Endothelial cell of umbilical vein (primary cell): ENCODE measurements around the gene TMEFF1. TPM values are rescaled to one million over a fixed set of nuclear protein-coding genes. Genes with fewer than 3 reads are reported as not detected.

Source experiments
- BruUV-seq: library from RNA; stranded (reverse); fragments of 400-500 nt; replicated peaks from 2 replicates; lab custom pipeline; 2021; lab: Mats Ljungman, UMichigan
- CTCF ChIA-PET: fragments of 300-600, 350-600 bp; sonication (Branson Sonifier 250); formaldehyde crosslinking; loops from one replicate; lab custom pipeline; 2021; ENCODE audit warnings: antibody characterized with exemption, inconsistent platforms; lab: Charles Lee
- POLR2A ChIA-PET: fragments of 300-600, 350-600 bp; sonication (Branson Sonifier 250); formaldehyde crosslinking; loops from one replicate; lab custom pipeline; 2021; ENCODE audit warnings: antibody characterized with exemption, inconsistent platforms; lab: Charles Lee
- DNase-seq: peaks from one replicate; pipeline ENCODE4 v3.0.0-alpha.2; 2011; ENCODE audit warnings: low read depth, low spot score
- FAIRE-seq: peaks from 2 replicates; lab custom pipeline; 2011; peaks lifted over from hg19 to GRCh38; lab: Jason Lieb, UNC
- H2AFZ ChIP-seq: 2 replicates; pipeline ENCODE4 v1.6.0; 2012; ENCODE audit warnings: low read depth, low read length, control low read depth, inconsistent platforms
- H3K27ac ChIP-seq: 2 replicates; pipeline ENCODE4 v1.5.1; 2011; ENCODE audit warnings: low read depth, mild to moderate bottlenecking, control low read depth, low read length, moderate library complexity; ENCODE audit not compliant: insufficient read depth
- H3K27me3 ChIP-seq, 2 experiments: 2 replicates each; pipeline versions ENCODE4 v1.6.0 to v1.6.1; 2011; ENCODE audit warnings: low read length in 2 of 2, mixed read lengths in 1 of 2; ENCODE audit not compliant: control insufficient read depth in 2 of 2, insufficient read depth in 2 of 2
- H3K36me3 ChIP-seq, 2 experiments: 2 replicates in 1 of 2; 3 replicates in 1 of 2; pipeline ENCODE4 v1.5.1; 2011; ENCODE audit warnings: low read length in 2 of 2, mild to moderate bottlenecking in 1 of 2, moderate library complexity in 1 of 2; ENCODE audit not compliant: control insufficient read depth in 2 of 2, insufficient read depth in 2 of 2; ENCODE audit errors: extremely low read depth in 1 of 2
- H3K4me1 ChIP-seq: 3 replicates; pipeline ENCODE4 v1.5.1; 2011; ENCODE audit warnings: mild to moderate bottlenecking, low read length; ENCODE audit not compliant: control insufficient read depth, insufficient read depth; ENCODE audit errors: extremely low read depth
- H3K4me2 ChIP-seq: 2 replicates; pipeline ENCODE4 v1.6.1; 2011; ENCODE audit warnings: low read length, control low read depth, mixed read lengths; ENCODE audit not compliant: insufficient read depth
- H3K4me3 ChIP-seq, 3 experiments: fragments of 200-600 bp in 1 of 3; sonication (generic), shearing (Covaris generic) in 1 of 3; replicated peaks in 1 of 3; 2 replicates each; pipeline ENCODE4 v1.5.1; 2011 to 2016; ENCODE audit warnings: control low read depth in 3 of 3, low read length in 3 of 3, mild to moderate bottlenecking in 2 of 3, inconsistent platforms in 1 of 3, low read depth in 1 of 3, moderate library complexity in 1 of 3; ENCODE audit not compliant: insufficient read depth in 1 of 3
- H3K79me2 ChIP-seq: 2 replicates; pipeline ENCODE4 v1.6.0; 2012; ENCODE audit warnings: low read length, inconsistent platforms; ENCODE audit not compliant: control insufficient read depth, insufficient read depth
- H3K9ac ChIP-seq: replicated peaks from 2 replicates; pipeline ENCODE3; 2011; ENCODE audit warnings: low read length, control low read depth; ENCODE audit not compliant: insufficient read depth; ENCODE audit errors: extremely low read depth
- H3K9me1 ChIP-seq: replicated peaks from 3 replicates; pipeline ENCODE4 v1.6.0; 2011; ENCODE audit warnings: mild to moderate bottlenecking, low read length; ENCODE audit not compliant: control insufficient read depth, insufficient read depth; ENCODE audit errors: extremely low read depth
- H3K9me3 ChIP-seq: replicated peaks from 2 replicates; pipeline ENCODE4 v1.5.1; 2012; ENCODE audit warnings: low read length, inconsistent platforms; ENCODE audit not compliant: control insufficient read depth, insufficient read depth
- H4K20me1 ChIP-seq: replicated peaks from 2 replicates; pipeline ENCODE3; 2011; ENCODE audit warnings: mild to moderate bottlenecking, low read length; ENCODE audit not compliant: control insufficient read depth, insufficient read depth; ENCODE audit errors: extremely low read depth
- CTCF ChIP-seq, 2 donors: IDR thresholded peaks; 1 replicate in 1 of 2; 2 replicates in 1 of 2; pipeline ENCODE4 v1.5.1; 2011; ENCODE audit warnings: low read length in 2 of 2, mild to moderate bottlenecking in 2 of 2, moderate library complexity in 2 of 2, control low read depth in 1 of 2, inconsistent platforms in 1 of 2, low read depth in 1 of 2; ENCODE audit not compliant: insufficient read depth in 1 of 2; ENCODE audit errors: extremely low read depth in 1 of 2
- EZH2 ChIP-seq: IDR thresholded peaks from 2 replicates; pipeline ENCODE4 v1.6.1; 2012; ENCODE audit warnings: borderline replicate concordance, low read depth, mild to moderate bottlenecking, moderate library complexity, low read length, inconsistent platforms; ENCODE audit not compliant: severe bottlenecking
- FOS ChIP-seq: IDR thresholded peaks from 2 replicates; pipeline ENCODE4 v1.6.1; 2011; ENCODE audit warnings: mild to moderate bottlenecking, low read length, moderate library complexity, borderline replicate concordance; ENCODE audit not compliant: insufficient read depth
- GATA2 ChIP-seq: IDR thresholded peaks from 2 replicates; pipeline ENCODE4 v1.7.0; 2011; ENCODE audit warnings: low read depth, mild to moderate bottlenecking, moderate library complexity, mixed read lengths, low read length; ENCODE audit not compliant: insufficient read length, insufficient read depth
- JUN ChIP-seq: IDR thresholded peaks from 2 replicates; pipeline ENCODE4 v1.6.1; 2011; ENCODE audit warnings: borderline replicate concordance, low read depth; ENCODE audit not compliant: insufficient read length, insufficient read depth
- MAX ChIP-seq: IDR thresholded peaks from 2 replicates; pipeline ENCODE4 v1.6.1; 2011; ENCODE audit not compliant: insufficient read depth, insufficient read length
- MYC ChIP-seq: IDR thresholded peaks from one replicate; pipeline ENCODE4 v1.6.1; 2011; ENCODE audit warnings: mild to moderate bottlenecking, low read depth, low read length
- POLR2A ChIP-seq: IDR thresholded peaks from 2 replicates; pipeline ENCODE4 v1.6.1; 2012; ENCODE audit warnings: low read depth, mild to moderate bottlenecking, control low read depth, low read length
- POLR2AphosphoS5 ChIP-seq: IDR thresholded peaks from 2 replicates; pipeline ENCODE4 v1.6.1; 2012; ENCODE audit warnings: low read depth, mild to moderate bottlenecking, control low read depth, low read length, moderate library complexity; ENCODE audit not compliant: insufficient read depth
- dilution Hi-C: fragments of 300-500 bp; cut with MboI; formaldehyde crosslinking; loops from one replicate; pipeline ENCODE4 v1.15.0; 2019; ENCODE audit warnings: low sequenced_read_pairs; ENCODE audit not compliant: extremely low pct_ligation_motif_present
- intact Hi-C: fragments of 100-400 bp; cut with micrococcal nuclease; formaldehyde crosslinking; loops from one replicate; pipeline ENCODE4 v1.10.0; 2022
- polyA plus RNA-seq, 4 experiments: library from polyadenylated mRNA; depleted of rRNA in 3 of 4; stranded (reverse) in 3 of 4; unstranded in 1 of 4; fragments of >200 nt; gene quantifications; 2 replicates each; pipeline versions ENCODE4 v1.2.1 to v1.2.3, GENCODE V29; 2011 to 2012; ENCODE audit warnings: missing spikeins in 1 of 4
- total RNA-seq: library from RNA; stranded (reverse); gene quantifications from 2 replicates; pipeline ENCODE4 v1.2.3, GENCODE V29; 2021

The TMEFF1 gene
- total and polyA plus RNA-seq, 2 donors (not counting 3 experiments of a cell fraction or from before 2014, with no cell fraction given), result 3.0 to 14.6 TPM

GRCh38 chr9:100602342-100602801, 129.4 kb downstream of the TMEFF1 start:
- Histone ChIP-seq H3K36me3 (no peaks in the 10 kb centered on the region), H3K9me3 (no peaks in the 10 kb centered on the region), H4K20me1 (no peaks in the 10 kb centered on the region), H3K9ac (no peak overlapping the region), H3K4me1 (peaks cover 9% of the 10 kb centered on the region), H3K27ac (no peak overlapping the region), H3K9me1 (no peaks in the 10 kb centered on the region), H3K79me2 (no peaks in the 10 kb centered on the region), H3K4me3 (no peak overlapping the region), H3K4me2 (no peak overlapping the region), H2AFZ (no peak overlapping the region), H3K27me3 (peaks cover 3 to 14% of the 10 kb centered on the region in 2 experiments)
- intact Hi-C loops (loop anchor here (1.0 to 5.0 kb wide), 5 partner anchors 110 to 930 kb away; partner anchors contain the start of genes MRPL50, RNF20 and ZNF189), dilution Hi-C loops (no loop called here)
- TF ChIP-seq JUN, result no peak
- peak; percentile 55 to 56 for TF ChIP-seq CTCF (IDR thresholded peaks at IDR 0.05; ENCODE audit: extremely low read depth in 1 of 2, insufficient read depth in 1 of 2, low read depth in 1 of 2, low read length in 2 of 2)
- POLR2A ChIA-PET, result no interaction called here
- FAIRE-seq (peak; percentile 87), DNase-seq (peak; percentile 70)
- CTCF ChIA-PET, result interaction anchor here (0.6 to 5.4 kb wide), 60 partner anchors 8 to 1442 kb away, joined by 3 to 428 read pairs (median 4); partner anchors contain the start of genes CAVIN4, MRPL50, TMEFF1 and ZNF189
- BruUV-seq, result no TSS peak

- TF ChIP-seq MYC (no peak), GATA2 (no peak), EZH2 (no peak), CTCF (IDR thresholded peaks at IDR 0.05; ENCODE audit: extremely low read depth in 1 of 2, insufficient read depth in 1 of 2, low read depth in 1 of 2, low read length in 2 of 2) (no peak), JUN (no peak), MAX (no peak), POLR2AphosphoS5 (no peak), POLR2A (no peak), FOS (no peak)
- no peaks in the 10 kb centered on the region for H3K9me1 ChIP-seq
- peaks cover 5 to 14% of the 10 kb centered on the region in 2 experiments for H3K27me3 ChIP-seq
- no peak for FAIRE-seq
- H4K20me1 ChIP-seq, result no peaks in the 10 kb centered on the region
- POLR2A ChIA-PET, result no interaction called here
- BruUV-seq, result no TSS peak
- no peak overlapping the region for H3K4me2 ChIP-seq
- H3K9ac ChIP-seq, result no peak overlapping the region
- dilution Hi-C loops (no loop called here), intact Hi-C loops (no loop called here)
- H3K4me1 ChIP-seq, result no peaks in the 10 kb centered on the region
- no peak overlapping the region for H3K27ac ChIP-seq
- no peak for DNase-seq
- CTCF ChIA-PET, result interaction anchor here (3.1 kb wide), 1 partner anchor 706 kb away, joined by 13 read pairs; no protein-coding TSS in a partner anchor
- no peaks in the 10 kb centered on the region for H3K36me3 ChIP-seq
- H3K79me2 ChIP-seq, result no peaks in the 10 kb centered on the region
- no peak overlapping the region for H2AFZ ChIP-seq
- H3K9me3 ChIP-seq, result no peaks in the 10 kb centered on the region
- H3K4me3 ChIP-seq, result no peak overlapping the region
Observed at GRCh38 chr9:100605405-100605804, 132.5 kb downstream of the TMEFF1 start.
